HG02623 (cell line): ENCODE measurements around the gene TTLL9.
"Not testable (repeated sequence)": the region's sequence is repeated elsewhere in the genome, so short reads cannot be mapped to it uniquely, and the experiment has no call there.

Experiments
- ATAC-seq: cut with Tn5 transposase; IDR thresholded peaks from one replicate; pipeline ENCODE4 v1.9.1; 2021; ENCODE audit warnings: moderate library complexity; ENCODE audit not compliant: unreplicated experiment

The TTLL9 gene

DNA sequence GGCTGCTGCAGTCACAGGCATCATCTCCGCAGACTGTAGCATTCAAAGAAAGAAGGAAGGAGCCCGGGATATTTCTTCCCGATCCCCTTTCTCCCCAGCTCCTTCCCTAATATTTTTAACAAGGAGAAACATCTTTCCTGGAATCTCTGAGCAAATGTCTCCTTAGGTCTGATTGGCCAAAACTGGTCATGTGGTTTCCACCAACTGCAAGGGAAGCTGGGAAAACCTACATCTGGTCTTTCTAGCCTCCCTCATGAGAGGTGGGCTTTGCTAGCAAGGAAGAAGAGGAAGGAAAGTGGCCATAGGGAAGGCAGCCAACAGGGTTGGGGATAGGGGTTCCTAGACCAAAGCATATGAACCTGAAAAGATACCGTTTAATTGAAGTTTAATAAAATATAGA, 46.3 kb downstream of the TTLL9 start:
- ATAC-seq: no peak

- ATAC-seq: not testable (repeated sequence)
Observed at GRCh38 chr20:31917962-31918412, 47.6 kb downstream of the TTLL9 start.

DNA sequence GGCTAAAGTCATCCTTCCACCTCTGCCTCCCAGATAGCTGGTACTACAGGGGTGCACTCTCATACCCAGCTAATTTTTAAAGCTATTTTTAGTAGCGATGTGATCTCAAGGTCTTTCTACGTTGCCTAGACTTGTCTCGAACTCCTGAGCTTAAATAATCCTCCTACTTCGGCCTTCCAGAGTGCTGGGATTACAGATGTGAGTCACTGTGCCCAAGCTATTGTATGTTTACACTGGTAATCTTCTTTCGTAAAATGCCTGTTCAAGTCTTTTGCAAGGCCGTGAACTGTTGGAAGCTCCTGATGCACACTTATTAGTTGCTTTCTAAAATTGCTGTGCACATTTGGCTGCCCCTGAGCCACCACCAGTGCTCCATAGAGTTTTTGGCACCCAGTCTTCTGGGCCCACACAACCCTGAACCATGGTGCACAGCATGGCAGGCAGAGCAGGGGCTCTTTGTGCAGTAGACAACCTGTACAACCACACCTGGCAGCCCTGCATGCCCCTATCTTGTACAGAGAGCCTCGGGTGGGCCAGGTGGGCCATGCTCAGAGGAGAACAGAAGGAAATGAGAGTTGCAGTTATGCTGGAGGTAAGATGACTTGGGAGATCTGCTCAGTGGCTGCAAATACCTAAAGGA, 48.2 kb downstream of the TTLL9 start:
- ATAC-seq: no peak

DNA sequence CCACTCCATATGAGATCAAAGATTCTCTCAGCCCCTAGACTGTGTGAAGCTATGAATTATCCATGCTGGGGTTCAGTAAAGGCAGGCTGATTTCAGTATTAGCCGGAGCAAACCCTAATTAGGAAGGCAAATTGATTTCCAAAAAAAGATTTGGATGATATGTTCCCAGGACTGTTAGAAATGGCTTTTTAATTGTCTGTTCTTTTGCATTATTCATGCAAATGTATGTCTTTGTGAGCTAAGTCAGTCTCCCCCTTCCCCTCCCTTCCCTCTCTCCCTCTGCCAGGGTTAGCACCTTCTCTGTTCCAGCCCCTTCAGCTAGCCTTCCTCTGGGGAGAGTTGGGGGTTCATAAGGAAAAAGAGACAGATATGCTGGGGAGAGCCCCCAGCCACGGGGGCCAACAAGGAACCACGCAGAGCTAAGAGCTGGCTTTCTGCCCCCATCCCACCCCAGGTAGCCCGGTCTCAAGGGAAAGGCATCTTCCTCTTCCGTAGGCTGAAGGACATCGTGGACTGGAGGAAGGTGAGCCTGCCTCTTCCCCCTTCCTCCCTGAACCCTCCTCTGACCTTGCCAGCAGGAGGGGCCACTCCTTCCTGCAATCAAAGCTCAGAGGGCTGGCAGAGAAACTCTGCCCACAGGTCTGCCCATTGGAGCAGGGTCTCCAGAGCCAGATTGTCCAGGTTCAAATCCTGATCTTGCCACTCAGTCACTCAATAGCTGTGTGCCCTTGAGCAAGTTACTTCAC, 49.1 kb downstream of the TTLL9 start:
- no peak for ATAC-seq

DNA sequence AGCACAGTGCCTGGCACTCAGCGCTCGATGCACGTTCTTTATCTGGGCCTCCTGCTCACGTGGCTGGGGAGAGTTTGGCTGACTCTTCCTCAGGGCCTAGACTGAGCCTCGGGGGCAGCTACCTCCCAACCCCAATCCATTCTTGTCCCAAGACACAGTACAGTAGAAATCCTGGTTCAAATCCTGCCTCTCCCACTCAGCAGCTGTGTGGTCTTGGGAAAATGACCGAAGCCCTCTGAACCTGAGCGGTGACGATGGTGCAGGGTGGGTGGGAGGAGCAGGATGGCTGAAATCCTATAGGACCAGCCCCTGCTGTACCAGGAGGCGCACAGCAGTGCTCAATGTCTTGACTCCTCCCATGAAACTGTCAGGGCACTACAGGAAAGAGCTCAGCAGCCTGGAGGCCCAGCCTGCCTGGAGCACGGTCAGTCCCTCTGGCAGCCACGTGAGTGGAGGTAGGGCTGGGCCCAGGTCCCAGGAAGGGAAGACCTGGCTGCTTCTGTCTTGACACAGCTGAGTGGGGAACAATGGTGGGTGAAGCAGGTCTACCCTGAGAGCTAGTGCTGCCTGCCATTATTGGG, 49.9 kb downstream of the TTLL9 start:
- no peak for ATAC-seq

DNA sequence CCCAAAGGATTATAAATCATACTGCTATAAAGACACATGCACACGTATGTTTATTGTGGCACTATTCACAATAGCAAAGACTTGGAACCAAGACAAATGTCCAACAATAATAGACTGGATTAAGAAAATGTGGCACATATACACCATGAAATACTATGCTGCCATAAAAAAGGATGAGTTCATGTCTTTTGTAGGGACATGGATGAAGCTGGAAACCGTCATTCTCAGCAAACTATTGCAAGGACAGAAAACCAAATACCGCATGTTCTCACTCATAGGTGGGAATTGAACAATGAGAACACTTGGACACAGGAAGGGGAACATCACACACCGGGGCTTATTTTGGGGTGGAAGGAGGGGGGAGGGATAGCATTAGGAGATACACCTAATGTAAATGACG, 51.0 kb downstream of the TTLL9 start:
- not testable (repeated sequence) for ATAC-seq

DNA sequence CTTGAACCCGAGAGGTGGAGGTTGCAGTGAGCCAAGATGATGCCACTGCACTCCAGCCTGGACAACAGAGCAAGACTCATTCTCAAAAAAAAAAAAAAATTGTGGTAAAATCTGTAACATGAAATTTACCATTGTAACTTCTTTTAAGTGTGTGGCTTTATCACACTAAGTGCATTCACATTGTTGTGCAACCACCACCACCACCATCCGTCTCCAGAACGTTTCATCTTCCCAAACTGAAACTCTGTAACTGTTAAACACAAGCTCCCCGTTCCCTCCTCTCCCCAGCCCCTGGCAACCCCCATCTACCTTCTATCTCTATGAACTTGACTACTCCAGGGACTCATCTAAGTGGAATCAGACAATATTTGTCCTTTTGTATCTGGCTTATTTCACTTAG, 51.7 kb downstream of the TTLL9 start:
- no peak for ATAC-seq

DNA sequence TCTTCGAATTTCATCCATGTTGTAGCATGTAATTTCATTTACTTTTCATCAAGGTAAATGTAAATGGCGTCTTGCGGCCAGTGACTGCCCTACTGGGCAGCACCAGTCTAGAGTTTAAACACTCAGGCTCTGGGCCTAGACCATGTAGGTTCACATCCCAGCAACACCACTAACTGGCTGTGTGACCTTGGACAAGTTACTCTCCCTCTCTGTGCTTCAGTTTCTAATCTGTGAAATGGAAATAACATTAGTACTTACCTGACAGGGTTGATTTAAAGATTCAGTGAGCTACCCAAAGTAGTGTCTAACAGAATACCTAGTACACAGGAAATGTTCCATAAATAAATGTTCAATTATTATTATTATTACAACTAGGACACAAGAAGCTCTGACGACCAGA, 52.2 kb downstream of the TTLL9 start:
- ATAC-seq: no peak

DNA sequence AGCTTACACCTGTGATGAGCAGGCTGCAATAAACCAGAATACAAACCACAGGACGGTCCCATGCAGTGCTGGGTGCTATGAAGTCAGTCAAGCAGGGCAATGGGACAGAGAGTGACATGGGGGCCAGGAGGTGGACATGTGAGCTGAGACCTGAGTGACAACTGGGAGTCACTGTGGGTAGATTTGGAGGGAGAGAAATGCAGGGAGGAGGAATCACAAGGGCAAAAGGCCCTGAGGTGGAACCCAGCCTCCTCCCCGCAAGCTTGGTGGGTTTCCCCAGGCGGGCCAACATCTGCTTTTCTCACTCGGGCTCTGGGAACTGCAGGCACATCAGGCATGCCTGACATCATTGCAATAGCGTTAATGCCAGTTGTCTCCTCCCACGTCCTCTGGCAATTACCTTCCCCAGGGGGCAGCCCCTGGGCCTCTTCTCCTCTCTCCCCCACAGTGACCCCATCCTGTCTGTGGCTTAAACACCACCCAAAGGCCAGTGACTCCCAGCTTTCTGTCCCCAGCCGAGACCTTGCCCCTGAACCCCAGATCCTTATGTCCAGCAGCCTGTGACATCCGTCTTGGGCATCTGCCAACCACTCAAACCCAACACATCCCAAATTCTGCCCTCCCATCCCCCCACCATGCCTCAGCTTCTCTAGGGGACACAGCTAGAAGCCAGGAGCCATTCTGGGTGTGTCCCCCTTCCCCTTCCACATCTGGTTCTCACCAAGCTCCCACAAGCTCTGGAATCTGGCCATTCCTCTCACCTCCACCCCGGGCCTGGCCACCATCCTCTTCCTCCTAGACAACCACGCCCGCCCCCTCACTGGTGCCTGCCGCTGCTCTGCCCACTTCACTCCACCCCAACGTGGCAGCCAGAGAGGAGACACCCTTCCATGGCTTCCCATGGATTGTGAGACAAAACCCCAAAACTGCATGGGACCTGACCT, 53.2 kb downstream of the TTLL9 start:
- ATAC-seq: peak; percentile 73

DNA sequence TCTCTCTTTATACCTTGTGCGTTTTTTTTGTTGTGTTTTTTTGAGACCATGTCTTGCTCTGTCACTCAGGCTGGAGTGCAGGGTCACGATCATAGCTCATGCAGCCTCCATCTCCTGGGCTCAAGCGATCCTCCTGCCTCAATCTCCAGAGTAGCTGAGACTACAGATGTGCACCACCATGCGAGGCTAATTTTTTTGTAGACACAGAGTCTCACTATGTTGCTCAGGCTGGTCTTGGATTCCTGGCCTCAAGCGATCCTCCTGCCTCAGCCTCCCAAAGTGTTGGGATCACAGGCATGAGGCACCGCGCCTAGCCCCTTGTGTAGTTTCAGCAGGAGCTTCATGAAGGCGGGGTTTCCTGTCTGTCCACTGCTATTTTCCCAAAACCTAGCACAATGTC, 54.1 kb downstream of the TTLL9 start:
- no peak for ATAC-seq

GRCh38 chr20:31925631-31926030, 55.2 kb downstream of the TTLL9 start:
- ATAC-seq: no peak

GRCh38 chr20:31926493-31926892, 56.1 kb downstream of the TTLL9 start:
- ATAC-seq: no peak

- ATAC-seq: no peak
Observed at GRCh38 chr20:31927627-31928159, 57.3 kb downstream of the TTLL9 start.

DNA sequence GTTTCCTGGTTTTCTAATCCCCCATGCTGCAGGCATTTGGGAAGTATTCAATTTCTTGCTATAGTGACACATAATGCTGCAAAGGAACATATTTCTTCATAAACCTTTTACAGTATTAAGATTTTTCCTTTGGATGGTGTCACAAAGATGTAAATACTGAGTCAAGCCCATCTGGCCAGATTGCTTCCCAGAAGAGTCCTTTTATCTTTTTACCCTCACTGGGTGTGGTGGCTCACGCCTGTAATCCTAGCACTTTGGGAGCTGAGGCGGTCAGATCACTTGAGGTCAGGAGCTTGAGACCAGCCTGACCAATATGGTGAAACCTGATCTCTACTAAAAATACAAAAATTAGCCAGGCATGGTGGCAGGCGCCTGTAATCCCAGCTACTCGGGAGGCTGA, 59.2 kb downstream of the TTLL9 start:
- ATAC-seq: not testable (repeated sequence)

DNA sequence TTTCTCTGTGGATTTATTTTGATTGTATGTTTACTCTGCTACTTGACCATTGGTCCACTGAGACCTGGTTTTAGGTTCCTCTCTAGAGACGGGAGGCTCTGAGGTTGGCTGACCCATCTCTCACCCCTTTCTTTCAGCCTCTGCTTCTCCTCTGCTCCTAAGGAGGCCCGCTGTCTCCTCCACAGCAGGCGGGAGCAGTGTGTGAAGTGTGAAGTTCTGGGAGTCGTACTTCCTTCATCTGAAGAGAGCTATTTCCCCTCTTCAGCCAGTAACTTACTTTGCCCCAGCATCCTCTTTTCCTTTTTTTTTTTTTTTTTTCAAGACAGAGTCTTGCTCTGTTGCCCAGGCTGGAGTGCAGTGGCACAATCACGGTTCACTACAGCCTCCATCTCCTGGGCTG, 60.3 kb downstream of the TTLL9 start:
- no peak for ATAC-seq

DNA sequence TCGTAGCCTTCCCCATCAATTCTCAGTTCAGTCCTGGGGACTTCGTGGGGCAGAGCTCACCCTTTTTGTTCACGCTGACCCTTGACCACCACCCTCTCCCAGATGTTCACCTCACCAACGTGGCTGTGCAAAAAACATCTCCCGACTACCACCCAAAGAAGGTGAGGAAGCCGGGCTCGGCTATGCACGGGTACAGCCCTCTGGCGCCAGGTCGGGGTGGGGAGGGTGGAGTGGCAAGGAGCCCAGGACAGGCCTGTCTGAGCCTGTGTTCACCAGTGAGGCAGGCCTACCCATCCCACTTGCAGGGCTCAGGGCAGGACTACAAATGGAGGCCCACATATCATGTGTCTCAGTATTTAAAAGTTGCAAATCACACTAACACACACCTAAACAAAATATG, 63.3 kb downstream of the TTLL9 start:
- ATAC-seq: no peak

DNA sequence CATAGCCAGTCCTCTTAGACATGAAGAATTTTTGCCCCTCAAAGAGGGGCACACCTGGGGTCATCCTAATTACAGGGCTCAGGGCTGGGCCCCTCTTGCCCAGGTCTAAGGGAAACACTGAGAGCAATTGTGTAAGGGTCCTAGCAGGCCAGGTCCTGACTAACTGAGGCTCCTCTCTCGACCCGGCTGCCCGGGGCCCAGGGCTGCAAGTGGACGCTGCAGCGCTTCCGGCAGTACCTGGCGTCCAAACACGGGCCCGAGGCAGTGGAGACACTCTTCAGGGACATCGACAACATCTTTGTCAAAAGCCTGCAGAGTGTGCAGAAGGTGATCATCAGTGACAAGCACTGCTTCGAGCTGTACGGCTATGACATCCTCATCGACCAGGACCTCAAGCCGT, 64.1 kb downstream of the TTLL9 start:
- ATAC-seq: no peak

- no peak for ATAC-seq
Observed at GRCh38 chr20:31934968-31935764, 64.7 kb downstream of the TTLL9 start.

DNA sequence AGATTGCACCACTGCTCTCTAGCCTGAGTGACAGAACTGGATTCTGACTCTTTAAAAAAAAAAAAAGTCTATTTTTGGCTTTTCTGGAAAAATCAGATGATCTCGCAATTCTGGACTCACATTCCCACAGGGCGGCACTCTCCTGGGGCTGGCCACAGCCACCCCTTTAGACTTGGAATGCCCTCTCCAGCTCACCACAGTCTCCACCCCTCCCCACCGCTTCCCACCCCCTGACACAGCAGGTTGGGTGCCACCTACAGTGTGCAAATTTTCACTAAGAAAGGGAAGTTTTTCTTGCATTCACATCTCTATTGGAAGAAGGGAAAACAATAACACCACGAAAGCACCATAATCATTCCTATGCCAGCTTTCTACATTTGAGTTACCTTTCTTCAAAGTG, 66.0 kb downstream of the TTLL9 start:
- no peak for ATAC-seq

DNA sequence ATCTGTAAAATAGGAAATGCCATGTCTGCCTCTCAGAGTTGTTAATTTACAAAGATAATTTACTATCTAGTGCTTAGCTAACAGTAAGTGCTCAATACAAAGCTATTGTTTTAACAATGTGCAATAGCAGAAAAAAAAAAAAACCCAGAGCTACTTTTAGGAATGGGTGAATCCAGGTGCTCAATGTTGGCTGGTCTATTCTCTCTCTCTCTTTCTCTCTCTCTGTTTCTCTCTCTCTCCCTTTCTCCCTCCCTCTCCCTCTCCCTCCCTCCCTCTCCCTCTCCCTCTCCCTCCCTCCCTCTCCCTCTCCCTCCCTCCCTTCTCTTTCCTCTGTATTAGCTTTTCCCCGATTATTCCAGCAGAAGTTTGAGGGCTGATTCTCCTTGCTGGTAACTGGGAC, 67.4 kb downstream of the TTLL9 start:
- no peak for ATAC-seq
